Tongue (tissue), 3 donors: Measurements from ENCODE around the gene BDKRB1. TPM values are rescaled to one million over a fixed set of nuclear protein-coding genes. Genes with fewer than 3 reads are reported as not detected.

Experiments
- DNase-seq: peaks from one replicate; pipeline ENCODE4 v3.0.0-alpha.2; 2015
- small RNA-seq: library from RNA; depleted of rRNA; stranded (forward); fragments of <200 nt; gene quantifications from one replicate; pipeline ENCODE3, GENCODE V24; 2014; ENCODE audit warnings: low replicate concordance
- total RNA-seq: library from RNA; depleted of rRNA; stranded (reverse); fragments of >200 nt; gene quantifications from one replicate; pipeline ENCODE4 v1.2.3, GENCODE V29; 2014

Gene BDKRB1
- total RNA-seq, 1 donor from 2014 or later = 1.8 TPM

GRCh38 chr14:96281486-96281885 lies 25.5 kb downstream of the BDKRB1 start:
- DNase-seq = no peak

- DNase-seq = no peak
Observed at GRCh38 chr14:96284008-96284407, 28.0 kb downstream of the BDKRB1 start.

GRCh38 chr14:96284430-96284829 lies 28.4 kb downstream of the BDKRB1 start:
- DNase-seq = no peak

- no peak for DNase-seq
Observed at GRCh38 chr14:96285667-96286066, 29.7 kb downstream of the BDKRB1 start.

DNA sequence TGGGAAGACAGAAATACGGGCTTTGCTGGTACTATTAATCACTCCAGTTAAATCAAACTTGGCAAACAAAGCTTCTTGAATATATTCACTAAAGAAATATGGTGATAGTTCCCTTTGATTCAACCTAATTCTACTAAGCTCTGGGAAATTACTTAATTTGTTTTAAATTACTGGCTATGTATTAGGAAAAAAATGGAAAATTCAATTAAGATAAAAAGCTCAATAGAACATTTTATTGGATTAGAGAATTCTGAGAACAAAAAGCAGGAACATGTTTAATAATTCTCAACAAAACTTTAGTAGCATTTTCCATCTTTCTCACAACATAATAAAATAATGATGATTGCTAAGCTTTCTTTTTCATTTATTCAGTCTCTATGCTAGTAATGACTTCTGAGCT lies 30.2 kb downstream of the BDKRB1 start:
- no peak for DNase-seq

GRCh38 chr14:96287856-96288255 lies 31.8 kb downstream of the BDKRB1 start:
- DNase-seq = no peak

GRCh38 chr14:96294246-96294645 lies 38.2 kb downstream of the BDKRB1 start:
- no peak for DNase-seq

DNA sequence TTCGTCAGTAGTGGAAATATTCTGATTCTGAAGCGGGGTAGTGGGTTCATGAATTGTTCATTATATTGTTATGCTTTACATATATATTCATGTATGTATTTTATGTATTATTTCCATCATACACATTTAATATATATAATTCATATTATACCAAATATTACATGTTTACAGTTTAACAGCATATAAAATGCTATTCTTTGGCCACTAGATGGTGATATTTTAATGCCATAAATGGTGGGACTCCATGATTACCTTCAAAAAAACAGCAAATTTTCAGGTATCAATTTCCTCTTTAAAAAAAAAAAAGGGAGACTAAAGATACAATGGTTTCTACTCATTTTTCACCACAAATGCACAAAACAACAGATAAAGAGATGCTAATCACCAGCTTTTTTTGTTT lies 41.0 kb downstream of the BDKRB1 start:
- DNase-seq = peak; percentile 20

DNA sequence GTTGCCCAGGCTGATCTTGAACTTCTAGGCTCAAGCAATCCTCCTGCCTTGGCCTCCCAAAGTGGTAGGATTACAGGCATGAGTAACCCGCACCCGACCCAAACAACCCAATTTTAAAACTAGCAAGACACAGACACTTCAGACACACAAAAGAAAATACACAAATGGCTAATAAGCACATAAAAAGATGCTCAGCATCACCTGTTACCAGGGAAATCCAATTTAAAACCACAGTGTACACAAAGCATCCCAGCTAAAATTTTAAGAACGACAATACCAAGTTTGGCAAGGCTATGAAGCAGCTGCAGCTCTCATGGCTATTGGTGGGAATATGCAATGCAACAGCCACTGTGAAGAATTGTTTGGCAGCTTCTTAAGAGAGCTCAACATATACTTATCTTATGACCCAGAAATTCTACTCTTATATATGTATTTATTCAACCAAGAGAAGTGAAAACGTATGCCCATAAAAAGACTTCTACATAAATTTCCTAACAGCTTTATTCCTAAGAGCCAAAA lies 42.0 kb downstream of the BDKRB1 start:
- DNase-seq = peak; percentile 68

GRCh38 chr14:96299441-96299840 lies 43.4 kb downstream of the BDKRB1 start:
- DNase-seq = peak; percentile 8

DNA sequence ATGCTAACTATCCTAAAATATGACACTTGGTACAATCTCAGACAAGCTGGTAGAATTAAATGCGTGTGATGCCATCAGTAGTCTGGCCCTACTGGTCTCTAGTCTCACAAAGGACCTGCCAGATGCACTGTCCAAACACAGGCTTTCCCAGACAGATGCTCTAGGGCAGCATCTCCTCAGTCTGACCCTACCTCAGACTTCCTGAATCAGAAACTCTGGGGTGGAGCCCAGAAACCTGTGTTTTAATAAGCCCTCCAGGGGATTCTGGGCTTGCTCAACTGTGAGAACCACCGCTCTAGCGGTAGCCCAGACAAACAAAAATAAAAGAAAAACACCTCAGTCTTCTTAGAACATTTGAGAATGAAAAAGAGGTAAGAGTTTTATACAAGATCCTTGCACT lies 48.0 kb downstream of the BDKRB1 start:
- DNase-seq = no peak

- DNase-seq = no peak
Observed at GRCh38 chr14:96304956-96305355, 48.9 kb downstream of the BDKRB1 start.

DNA sequence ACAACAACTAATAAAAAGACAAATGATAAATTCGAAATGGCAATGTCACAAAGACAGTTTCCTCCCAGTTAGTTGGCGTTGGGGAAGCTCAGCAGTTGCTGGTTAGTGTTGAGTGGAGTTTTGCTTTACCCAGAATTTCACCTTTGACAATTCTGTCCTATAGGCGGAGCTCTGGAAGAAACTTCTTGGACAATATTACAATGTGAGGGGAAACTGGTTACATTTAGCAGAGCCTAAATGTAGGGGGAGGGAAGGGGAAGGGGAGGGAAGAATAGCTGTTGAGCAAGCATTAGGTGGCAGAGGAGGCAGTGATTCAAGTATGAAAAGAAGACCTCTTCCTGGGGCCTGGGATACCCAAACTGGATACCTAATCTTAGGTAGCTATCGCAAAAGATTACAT lies 51.4 kb downstream of the BDKRB1 start:
- DNase-seq = no peak

GRCh38 chr14:96309133-96309895 lies 53.3 kb downstream of the BDKRB1 start:
- DNase-seq = no peak

DNA sequence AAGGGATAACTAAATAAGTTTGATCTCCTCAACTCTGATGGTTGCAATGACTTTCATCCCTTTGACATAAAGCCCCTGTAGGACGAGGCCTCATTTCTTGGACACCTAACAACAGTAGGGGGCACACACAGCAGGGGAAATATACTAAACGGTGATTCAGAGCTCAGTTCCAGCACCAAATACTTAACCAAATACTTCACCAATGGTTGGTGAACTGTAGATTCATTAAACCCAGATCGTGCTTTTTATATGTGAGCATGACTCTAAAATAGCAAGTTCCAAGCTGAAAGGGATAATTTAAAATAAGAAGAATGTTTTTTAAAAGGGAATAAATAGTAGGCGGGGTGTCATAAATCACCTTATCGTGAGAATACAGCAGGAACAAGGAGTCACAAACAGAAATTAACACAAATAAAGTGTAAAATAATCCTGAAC lies 53.9 kb downstream of the BDKRB1 start:
- DNase-seq = no peak

GRCh38 chr14:96310906-96311305 lies 54.9 kb downstream of the BDKRB1 start:
- no peak for DNase-seq

Small RNA genes lying within 50 kb of the gene (small RNA-seq; reads per million reads assigned to genes)
- not detected for gene CKS1BP1

Other genes with a start within 250 kb of the BDKRB1 start
- gene C14orf132, start 216.8 kb upstream of the BDKRB1 start, total RNA-seq = 35.2 TPM
- 9.1 TPM for gene BDKRB2, start 51.4 kb upstream of the BDKRB1 start, total RNA-seq
- 32.4 TPM for gene ATG2B, start 107.1 kb downstream of the BDKRB1 start, total RNA-seq
- gene GSKIP, start 107.3 kb downstream of the BDKRB1 start, total RNA-seq = 30.3 TPM
- 0.21 TPM for gene AK7, start 135.9 kb downstream of the BDKRB1 start, total RNA-seq
- 138 TPM for gene PAPOLA, start 246.2 kb downstream of the BDKRB1 start, total RNA-seq